Measurements from ENCODE around the gene SPN. TPM values are rescaled to one million over a fixed set of nuclear protein-coding genes. Genes with fewer than 3 reads are reported as not detected.

The SPN gene
- total and polyA plus RNA-seq, 7 donors = 0.28 to 13.3 (median 1.1) TPM

GRCh38 chr16:29696881-29697331, 33.9 kb downstream of the SPN start:
- Histone ChIP-seq H3K4me1 (peaks cover 0 to 3% (median 2%) of the 10 kb centered on the region in 4 donors), H3K4me3 (no peak overlapping the region), H3K9me3 (no peaks in the 10 kb centered on the region), H3K27ac (no peak overlapping the region), H3K36me3 (no peaks in the 10 kb centered on the region), H3K27me3 (no peaks in the 10 kb centered on the region)
- 94% methylated on average over 21 of the region's 21 CpGs for WGBS, 2 donors
- no peak for TF ChIP-seq CTCF (IDR thresholded peaks at IDR 0.05)
- TF ChIP-seq EP300 (IDR thresholded peaks at IDR 0.05) = no peak
- no peak for DNase-seq
- intact Hi-C loops (cut with DNase I) = no loop called here

GRCh38 chr16:29697391-29697790, 34.3 kb downstream of the SPN start:
- Histone ChIP-seq H3K36me3 (no peaks in the 10 kb centered on the region), H3K27me3 (no peaks in the 10 kb centered on the region), H3K4me3 (no peak overlapping the region), H3K27ac (no peak overlapping the region), H3K4me1 (peaks cover 0 to 3% (median 2%) of the 10 kb centered on the region in 4 donors), H3K9me3 (no peaks in the 10 kb centered on the region)
- TF ChIP-seq CTCF (IDR thresholded peaks at IDR 0.05) (no peak), EP300 (IDR thresholded peaks at IDR 0.05) (no peak), POLR2A (IDR thresholded peaks at IDR 0.05) (no peak), POLR2AphosphoS5 (IDR thresholded peaks at IDR 0.05) (no peak)
- no peak for DNase-seq
- intact Hi-C loops (cut with DNase I) = no loop called here
- 95 to 97% methylated on average over 7 of the region's 7 CpGs for WGBS, 2 donors

GRCh38 chr16:29698042-29698441, 35.0 kb downstream of the SPN start:
- Histone ChIP-seq H3K4me3 (no peak overlapping the region), H3K27me3 (no peaks in the 10 kb centered on the region), H3K27ac (no peak overlapping the region), H3K9me3 (no peaks in the 10 kb centered on the region), H3K4me1 (peaks cover 0 to 3% (median 2%) of the 10 kb centered on the region in 4 donors), H3K36me3 (no peaks in the 10 kb centered on the region)
- TF ChIP-seq POLR2A (IDR thresholded peaks at IDR 0.05) = no peak
- TF ChIP-seq EP300 (IDR thresholded peaks at IDR 0.05) = no peak
- no peak for TF ChIP-seq CTCF (IDR thresholded peaks at IDR 0.05)
- TF ChIP-seq POLR2AphosphoS5 (IDR thresholded peaks at IDR 0.05) = no peak
- 85 to 91% methylated on average over 2 of the region's 2 CpGs for WGBS, 2 donors
- intact Hi-C loops (cut with DNase I) = loop anchor here (2.0 kb wide), 1 partner anchor 151 kb away; no protein-coding TSS in a partner anchor
- no peak for DNase-seq

GRCh38 chr16:29698484-29699323, 35.7 kb downstream of the SPN start:
- intact Hi-C loops (cut with DNase I) = loop anchor here (2.0 kb wide), 1 partner anchor 150 kb away; no protein-coding TSS in a partner anchor
- H3K4me1 ChIP-seq = peaks cover 0 to 3% (median 2%) of the 10 kb centered on the region in 4 donors
- H3K27me3 ChIP-seq = no peaks in the 10 kb centered on the region
- no peak overlapping the region for H3K27ac ChIP-seq
- H3K4me3 ChIP-seq = no peak overlapping the region
- no peak for DNase-seq
- H3K36me3 ChIP-seq = no peaks in the 10 kb centered on the region
- no peaks in the 10 kb centered on the region for H3K9me3 ChIP-seq
- 91 to 93% methylated on average over 17 of the region's 17 CpGs for WGBS, 2 donors
- TF ChIP-seq CTCF (IDR thresholded peaks at IDR 0.05) (no peak), EP300 (IDR thresholded peaks at IDR 0.05) (no peak), POLR2AphosphoS5 (IDR thresholded peaks at IDR 0.05) (no peak), POLR2A (IDR thresholded peaks at IDR 0.05) (no peak)

Measured in sigmoid colon (tissue), 7 donors.